Vagina (tissue), 2 donors: Measurements from ENCODE around the gene DCD.

Experiments used
- POLR2A ChIP-seq, 2 donors: fragments of 450-650 bp; IDR thresholded peaks; one replicate each; pipeline ENCODE4 v1.6.1; 2017; ENCODE audit warnings: antibody characterized with exemption in 2 of 2, mild to moderate bottlenecking in 2 of 2, moderate library complexity in 2 of 2
- POLR2AphosphoS5 ChIP-seq, 2 donors: sonication (generic); formaldehyde crosslinking; IDR thresholded peaks; one replicate each; pipeline ENCODE4 v1.9.0; 2017; ENCODE audit warnings: antibody characterized with exemption in 2 of 2, mild to moderate bottlenecking in 2 of 2, low read depth in 1 of 2; ENCODE audit not compliant: insufficient read depth in 1 of 2
- TF ChIP-seq, protein P1 (sequence below), 3 experiments: fragments of 450-650 bp in 2 of 3; fragments of 200-600 bp in 1 of 3; sonication (generic) in 1 of 3; IDR thresholded peaks; one replicate each; pipeline ENCODE4 v1.5.1; 2017 to 2019; ENCODE audit warnings: antibody characterized with exemption in 3 of 3, mild to moderate bottlenecking in 2 of 3, moderate library complexity in 2 of 3

DNA sequence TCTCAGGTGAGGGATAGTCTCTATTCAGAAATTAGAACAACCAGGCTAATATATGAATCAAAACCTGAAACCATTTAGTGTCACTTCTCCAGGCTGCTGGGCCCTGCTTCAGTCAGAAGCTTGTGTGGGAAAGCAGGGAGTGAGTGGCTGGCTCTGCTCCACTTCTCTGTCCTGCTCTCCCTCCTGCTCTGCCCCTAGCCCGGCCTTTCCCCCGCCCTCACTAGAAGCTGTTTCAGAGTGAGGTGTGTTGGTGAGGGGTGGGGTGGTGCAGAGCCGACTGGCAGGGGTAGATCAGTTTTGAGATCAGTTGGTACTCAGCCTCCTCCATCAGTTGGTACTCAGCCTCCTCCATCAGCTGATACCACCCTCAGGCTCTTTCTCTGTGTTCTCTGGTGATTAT, 52.7 kb downstream of the DCD start:
- TF ChIP-seq, protein P1, sequence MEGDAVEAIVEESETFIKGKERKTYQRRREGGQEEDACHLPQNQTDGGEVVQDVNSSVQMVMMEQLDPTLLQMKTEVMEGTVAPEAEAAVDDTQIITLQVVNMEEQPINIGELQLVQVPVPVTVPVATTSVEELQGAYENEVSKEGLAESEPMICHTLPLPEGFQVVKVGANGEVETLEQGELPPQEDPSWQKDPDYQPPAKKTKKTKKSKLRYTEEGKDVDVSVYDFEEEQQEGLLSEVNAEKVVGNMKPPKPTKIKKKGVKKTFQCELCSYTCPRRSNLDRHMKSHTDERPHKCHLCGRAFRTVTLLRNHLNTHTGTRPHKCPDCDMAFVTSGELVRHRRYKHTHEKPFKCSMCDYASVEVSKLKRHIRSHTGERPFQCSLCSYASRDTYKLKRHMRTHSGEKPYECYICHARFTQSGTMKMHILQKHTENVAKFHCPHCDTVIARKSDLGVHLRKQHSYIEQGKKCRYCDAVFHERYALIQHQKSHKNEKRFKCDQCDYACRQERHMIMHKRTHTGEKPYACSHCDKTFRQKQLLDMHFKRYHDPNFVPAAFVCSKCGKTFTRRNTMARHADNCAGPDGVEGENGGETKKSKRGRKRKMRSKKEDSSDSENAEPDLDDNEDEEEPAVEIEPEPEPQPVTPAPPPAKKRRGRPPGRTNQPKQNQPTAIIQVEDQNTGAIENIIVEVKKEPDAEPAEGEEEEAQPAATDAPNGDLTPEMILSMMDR (IDR thresholded peaks at IDR 0.05): no peak
- TF ChIP-seq POLR2AphosphoS5 (IDR thresholded peaks at IDR 0.05; ENCODE audit: insufficient read depth in 1 of 2, low read depth in 1 of 2): no peak
- TF ChIP-seq POLR2A (IDR thresholded peaks at IDR 0.05): no peak
